ENCODE measurements around the gene TMEM175. TPM values are rescaled to one million over a fixed set of nuclear protein-coding genes. Genes with fewer than 3 reads are reported as not detected.

TMEM175 gene
- total and polyA plus RNA-seq, 4 donors: 23.7 to 43.7 (median 27.4) TPM

DNA sequence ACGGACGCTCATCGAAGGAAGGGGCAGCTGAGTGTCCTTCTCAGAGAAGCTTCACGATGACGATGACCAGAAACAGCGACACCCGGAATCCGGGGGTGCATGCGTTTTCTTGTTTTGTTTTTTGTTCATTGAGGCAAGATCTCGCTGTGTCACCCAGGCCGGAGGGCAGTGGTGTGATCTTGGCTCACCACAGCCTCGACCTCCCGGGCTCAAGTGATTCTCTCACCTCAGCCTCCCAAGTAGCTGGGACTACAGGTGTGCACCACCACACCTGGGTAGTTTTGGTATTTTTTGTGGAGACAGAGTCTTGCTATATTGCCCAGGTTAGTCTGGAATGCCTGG, 21.3 kb downstream of the TMEM175 start:
- Histone ChIP-seq H3K27ac (ENCODE audit: low read depth in 1 of 2, low read length in 1 of 2) (no peak overlapping the region), H3K9me3 (ENCODE audit: control insufficient read depth in 4 of 4, insufficient read depth in 3 of 4, low read length in 3 of 4) (no peaks in the 10 kb centered on the region), H3K36me3 (ENCODE audit: control insufficient read depth in 4 of 4, insufficient read depth in 4 of 4, low read length in 4 of 4) (peaks cover 0 to 36% (median 4%) of the 10 kb centered on the region in 4 donors), H3K9ac (ENCODE audit: insufficient read depth in 1 of 2, low read length in 2 of 2) (no peak overlapping the region), H3K4me3 (no peak overlapping the region), H3K4me1 (ENCODE audit: control insufficient read depth in 5 of 5, insufficient read depth in 5 of 5, low read length in 5 of 5) (no peaks in the 10 kb centered on the region), H3K27me3 (ENCODE audit: control insufficient read depth in 3 of 3, insufficient read depth in 3 of 3, low read length in 2 of 3) (no peaks in the 10 kb centered on the region)
- TF ChIP-seq, protein P1, sequence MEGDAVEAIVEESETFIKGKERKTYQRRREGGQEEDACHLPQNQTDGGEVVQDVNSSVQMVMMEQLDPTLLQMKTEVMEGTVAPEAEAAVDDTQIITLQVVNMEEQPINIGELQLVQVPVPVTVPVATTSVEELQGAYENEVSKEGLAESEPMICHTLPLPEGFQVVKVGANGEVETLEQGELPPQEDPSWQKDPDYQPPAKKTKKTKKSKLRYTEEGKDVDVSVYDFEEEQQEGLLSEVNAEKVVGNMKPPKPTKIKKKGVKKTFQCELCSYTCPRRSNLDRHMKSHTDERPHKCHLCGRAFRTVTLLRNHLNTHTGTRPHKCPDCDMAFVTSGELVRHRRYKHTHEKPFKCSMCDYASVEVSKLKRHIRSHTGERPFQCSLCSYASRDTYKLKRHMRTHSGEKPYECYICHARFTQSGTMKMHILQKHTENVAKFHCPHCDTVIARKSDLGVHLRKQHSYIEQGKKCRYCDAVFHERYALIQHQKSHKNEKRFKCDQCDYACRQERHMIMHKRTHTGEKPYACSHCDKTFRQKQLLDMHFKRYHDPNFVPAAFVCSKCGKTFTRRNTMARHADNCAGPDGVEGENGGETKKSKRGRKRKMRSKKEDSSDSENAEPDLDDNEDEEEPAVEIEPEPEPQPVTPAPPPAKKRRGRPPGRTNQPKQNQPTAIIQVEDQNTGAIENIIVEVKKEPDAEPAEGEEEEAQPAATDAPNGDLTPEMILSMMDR (IDR thresholded peaks at IDR 0.05; ENCODE audit: control extremely low read depth, extremely low read depth): no peak
- no peak for ATAC-seq (ENCODE audit: insufficient read depth, low FRiP score)
- 97 to 98% methylated on average over 13 of the region's 13 CpGs for WGBS, 2 donors
- no peak for DNase-seq

DNA sequence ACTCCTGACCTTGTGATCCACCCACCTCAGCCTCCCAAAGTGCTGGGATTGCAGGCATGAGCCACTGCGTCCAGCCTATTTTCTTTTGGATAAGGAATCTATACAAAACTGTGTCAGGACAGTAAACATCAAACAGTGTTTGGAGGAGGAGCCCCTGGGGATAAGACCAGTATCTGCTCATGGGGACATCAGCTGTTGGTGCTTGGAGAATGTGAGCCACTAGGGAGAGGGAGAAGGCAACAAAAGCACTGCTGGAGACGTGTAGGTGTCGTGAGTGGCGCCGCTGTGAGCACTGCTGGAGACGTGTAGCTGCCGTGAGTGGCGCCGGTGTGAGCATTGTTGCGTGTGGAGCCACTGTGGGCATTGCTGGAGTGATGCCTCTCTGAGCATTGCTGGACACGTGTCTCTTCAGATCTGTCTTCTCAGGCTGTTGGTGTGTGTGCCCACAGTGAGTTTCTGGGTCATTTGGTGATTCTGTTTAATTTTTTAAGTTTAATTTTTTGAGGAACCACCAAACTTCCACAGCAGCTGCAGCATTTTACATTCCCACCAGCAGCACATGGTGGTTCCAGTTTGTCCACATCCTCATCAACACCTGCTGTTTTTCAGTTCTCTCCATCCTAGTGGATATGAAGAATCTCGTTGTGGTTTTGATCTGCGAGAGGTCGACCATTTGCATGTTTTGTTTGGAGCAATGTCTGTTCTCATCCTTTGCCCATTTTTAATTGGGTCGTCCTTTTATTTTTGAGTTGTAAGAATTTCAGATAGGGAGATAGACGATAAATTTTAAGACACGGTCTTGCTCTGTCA, 22.2 kb downstream of the TMEM175 start:
- 92 to 94% methylated on average over 17 of the region's 17 CpGs for WGBS, 2 donors
- Histone ChIP-seq H3K36me3 (ENCODE audit: control insufficient read depth in 4 of 4, insufficient read depth in 4 of 4, low read length in 4 of 4) (peaks cover 0 to 43% (median 4%) of the 10 kb centered on the region in 4 donors), H3K9me3 (ENCODE audit: control insufficient read depth in 4 of 4, insufficient read depth in 3 of 4, low read length in 3 of 4) (no peaks in the 10 kb centered on the region), H3K9ac (ENCODE audit: insufficient read depth in 1 of 2, low read length in 2 of 2) (no peak overlapping the region), H3K27ac (ENCODE audit: low read depth in 1 of 2, low read length in 1 of 2) (no peak overlapping the region), H3K27me3 (ENCODE audit: control insufficient read depth in 3 of 3, insufficient read depth in 3 of 3, low read length in 2 of 3) (no peaks in the 10 kb centered on the region), H3K4me3 (no peak overlapping the region), H3K4me1 (ENCODE audit: control insufficient read depth in 5 of 5, insufficient read depth in 5 of 5, low read length in 5 of 5) (no peaks in the 10 kb centered on the region)
- TF ChIP-seq, protein P1 (IDR thresholded peaks at IDR 0.05; ENCODE audit: control extremely low read depth, extremely low read depth): no peak
- ATAC-seq (ENCODE audit: insufficient read depth, low FRiP score) (no peak), DNase-seq (no peak)

DNA sequence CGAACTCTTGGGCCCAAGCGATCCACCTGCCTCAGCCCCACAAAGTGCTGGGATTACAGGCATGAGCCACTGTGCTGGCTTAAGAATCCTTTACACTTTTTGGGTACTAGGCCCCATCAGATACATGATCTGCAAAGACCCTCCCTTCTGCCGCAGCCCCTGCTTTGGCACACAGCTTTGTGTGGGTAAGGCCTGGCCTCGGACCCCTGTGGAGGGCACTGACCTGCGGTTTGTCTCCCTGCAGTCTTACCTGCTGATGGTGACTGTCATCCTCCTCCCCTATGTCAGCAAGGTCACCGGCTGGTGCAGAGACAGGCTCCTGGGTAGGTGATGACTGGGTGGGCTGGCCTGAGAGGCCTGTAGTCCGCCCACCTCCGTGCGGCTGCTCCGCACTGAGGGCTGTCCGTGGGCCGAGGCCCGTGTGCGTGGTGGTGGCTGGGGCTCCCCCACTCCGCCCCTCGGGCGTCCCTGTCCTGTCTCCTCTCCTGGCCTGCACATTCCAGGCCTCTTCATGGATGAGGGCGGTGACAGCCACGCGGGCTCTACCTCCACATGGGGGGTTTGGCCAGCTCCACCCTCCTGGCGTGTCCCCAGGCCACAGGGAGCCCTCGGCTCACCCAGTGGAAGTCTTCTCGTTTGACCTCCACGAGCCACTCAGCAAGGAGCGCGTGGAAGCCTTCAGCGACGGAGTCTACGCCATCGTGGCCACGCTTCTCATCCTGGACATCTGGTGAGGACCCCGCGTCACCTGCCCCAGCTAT, 23.1 kb downstream of the TMEM175 start:
- 94% methylated on average over 33 of the region's 33 CpGs for WGBS, 2 donors
- H3K4me1 ChIP-seq (ENCODE audit: control insufficient read depth in 5 of 5, insufficient read depth in 5 of 5, low read length in 5 of 5): no peaks in the 10 kb centered on the region
- H3K4me3 ChIP-seq: no peak overlapping the region
- H3K27me3 ChIP-seq (ENCODE audit: control insufficient read depth in 3 of 3, insufficient read depth in 3 of 3, low read length in 2 of 3): no peaks in the 10 kb centered on the region
- H3K9ac ChIP-seq (ENCODE audit: insufficient read depth in 1 of 2, low read length in 2 of 2): no peak overlapping the region
- DNase-seq (peak in 1 of 3 donors; percentile 12), ATAC-seq (ENCODE audit: insufficient read depth, low FRiP score) (no peak)
- no peak overlapping the region for H3K27ac ChIP-seq (ENCODE audit: low read depth in 1 of 2, low read length in 1 of 2)
- H3K36me3 ChIP-seq (ENCODE audit: control insufficient read depth in 4 of 4, insufficient read depth in 4 of 4, low read length in 4 of 4): peaks cover 0 to 45% (median 4%) of the 10 kb centered on the region in 4 donors
- H3K9me3 ChIP-seq (ENCODE audit: control insufficient read depth in 4 of 4, insufficient read depth in 3 of 4, low read length in 3 of 4): no peaks in the 10 kb centered on the region
- TF ChIP-seq, protein P1 (IDR thresholded peaks at IDR 0.05; ENCODE audit: control extremely low read depth, extremely low read depth): no peak
